A549 (cell line): Measurements from ENCODE around the gene CUL9.

Source experiments
- CEBPB ChIP-seq, 2 experiments: fragments of >200 bp in 1 of 2; sonication (Bioruptor Twin) in 1 of 2; formaldehyde crosslinking in 1 of 2; IDR thresholded peaks; 2 replicates each; pipeline ENCODE4 v1.6.1; 2012 to 2016
- CHD2 ChIP-seq: fragments of 150-350 bp; IDR thresholded peaks from 2 replicates; pipeline ENCODE4 v1.6.1; 2014; ENCODE audit warnings: low read length; ENCODE audit not compliant: partially characterized antibody
- CTCF ChIP-seq: fragments of >200 bp; sonication (Bioruptor Twin); formaldehyde crosslinking; IDR thresholded peaks from 3 replicates; pipeline ENCODE4 v1.5.1; 2016
- EP300 ChIP-seq, 2 experiments: fragments of >200 bp; sonication (Bioruptor Twin); formaldehyde crosslinking; IDR thresholded peaks; 2 replicates in 1 of 2; 3 replicates in 1 of 2; pipeline ENCODE4 v1.6.1; 2016 to 2017
- JUN ChIP-seq, 2 experiments: fragments of >200 bp; sonication (Bioruptor Twin); formaldehyde crosslinking; IDR thresholded peaks; 2 replicates in 1 of 2; 3 replicates in 1 of 2; pipeline ENCODE4 v1.6.1; 2016 to 2017
- JUNB ChIP-seq: fragments of >200 bp; sonication (Bioruptor Twin); formaldehyde crosslinking; IDR thresholded peaks from 2 replicates; pipeline ENCODE4 v1.6.1; 2016
- MAZ ChIP-seq: fragments of 150-350 bp; IDR thresholded peaks from 2 replicates; pipeline ENCODE4 v1.6.1; 2014; ENCODE audit warnings: antibody characterized with exemption, low read depth, low read length, borderline replicate concordance
- NFE2L2 ChIP-seq: fragments of 150-350 bp; conservative IDR thresholded peaks from 2 replicates; pipeline ENCODE4 v1.6.1; 2014; ENCODE audit warnings: low read length
- PHF8 ChIP-seq: fragments of 200-600 bp; sonication (generic); IDR thresholded peaks from 2 replicates; pipeline ENCODE4 v1.6.1; 2016; ENCODE audit warnings: low read depth, mild to moderate bottlenecking, antibody characterized with exemption, moderate library complexity, borderline replicate concordance
- POLR2A ChIP-seq: IDR thresholded peaks from 2 replicates; pipeline ENCODE4 v1.6.1; 2012; ENCODE audit warnings: mild to moderate bottlenecking, low read length
- REST ChIP-seq: fragments of 200-600 bp; sonication (generic); IDR thresholded peaks from 2 replicates; pipeline ENCODE4 v1.6.1; 2016; ENCODE audit warnings: antibody characterized with exemption, mild to moderate bottlenecking, moderate library complexity
- RFX5 ChIP-seq: fragments of 450-650 bp; IDR thresholded peaks from 2 replicates; pipeline ENCODE4 v1.7.1; 2014; ENCODE audit warnings: antibody characterized with exemption, mild to moderate bottlenecking, moderate library complexity

- no peak for TF ChIP-seq CTCF
- TF ChIP-seq POLR2A = no peak
- no peak for TF ChIP-seq CHD2
- TF ChIP-seq REST = no peak
- no peak for TF ChIP-seq JUNB
- TF ChIP-seq EP300 (IDR thresholded peaks at IDR 0.05) = no peak
- no peak for TF ChIP-seq PHF8
- no peak for TF ChIP-seq MAZ
- TF ChIP-seq CEBPB (IDR thresholded peaks at IDR 0.05) = no peak
- no peak for TF ChIP-seq NFE2L2
- TF ChIP-seq RFX5 = no peak
- no peak for TF ChIP-seq JUN (IDR thresholded peaks at IDR 0.05)
Measured at GRCh38 chr6:43247114-43247999, 65.4 kb downstream of the CUL9 start.
